Measurements from ENCODE around the gene CDIPT. TPM values are rescaled to one million over a fixed set of nuclear protein-coding genes. Genes with fewer than 3 reads are reported as not detected.
A peak's percentile ranks its signal among the peaks of the same experiment; 100 is the strongest.
"Not testable (repeated sequence)": the region's sequence is repeated elsewhere in the genome, so short reads cannot be mapped to it uniquely, and the experiment has no call there.

Gene CDIPT
- total RNA-seq, 2 experiments from 2014 or later = 39.5 to 43.9 TPM

GRCh38 chr16:29837841-29838240 is 25.2 kb downstream of the CDIPT start:
- intact Hi-C loops (cut with micrococcal nuclease) = no loop called here
- H3K27ac Mint-ChIP-seq = peak overlapping the region; percentile 28
- H3K9me3 Mint-ChIP-seq = no peaks in the 10 kb centered on the region
- POLR2A ChIA-PET = no interaction called here
- CTCF ChIA-PET = interaction anchor here (4.4 kb wide), 1 partner anchor 11 kb away, joined by 24 read pairs; no protein-coding TSS in a partner anchor
- peaks cover 42% of the 10 kb centered on the region for H3K36me3 Mint-ChIP-seq
- H3K4me1 Mint-ChIP-seq (ENCODE audit: low read depth) = peaks cover 11% of the 10 kb centered on the region
- no peaks in the 10 kb centered on the region for H3K27me3 Mint-ChIP-seq
- H3K4me3 Mint-ChIP-seq = no peak overlapping the region
- DNase-seq = no peak

- CTCF ChIA-PET = interaction anchor here (4.4 kb wide), 1 partner anchor 12 kb away, joined by 24 read pairs; no protein-coding TSS in a partner anchor
- Mint-ChIP-seq H3K4me3 (no peak overlapping the region), H3K36me3 (peaks cover 43% of the 10 kb centered on the region), H3K27ac (no peak overlapping the region), H3K27me3 (no peaks in the 10 kb centered on the region), H3K9me3 (no peaks in the 10 kb centered on the region), H3K4me1 (ENCODE audit: low read depth) (peaks cover 11% of the 10 kb centered on the region)
- POLR2A ChIA-PET = no interaction called here
- no peak for DNase-seq
- intact Hi-C loops (cut with micrococcal nuclease) = no loop called here
These were observed 26.4 kb downstream of the CDIPT start for GRCh38 chr16:29836623-29837022.

GRCh38 chr16:29835926-29836325 is 27.1 kb downstream of the CDIPT start:
- POLR2A ChIA-PET = no interaction called here
- intact Hi-C loops (cut with micrococcal nuclease) = no loop called here
- no peaks in the 10 kb centered on the region for H3K9me3 Mint-ChIP-seq
- CTCF ChIA-PET = no interaction called here
- H3K27ac Mint-ChIP-seq = no peak overlapping the region
- no peaks in the 10 kb centered on the region for H3K27me3 Mint-ChIP-seq
- peaks cover 45% of the 10 kb centered on the region for H3K36me3 Mint-ChIP-seq
- no peak overlapping the region for H3K4me3 Mint-ChIP-seq
- no peak for DNase-seq
- H3K4me1 Mint-ChIP-seq (ENCODE audit: low read depth) = peaks cover 14% of the 10 kb centered on the region

- intact Hi-C loops (cut with micrococcal nuclease) = no loop called here
- peak; percentile 60 for DNase-seq
- peaks cover 41% of the 10 kb centered on the region for H3K36me3 Mint-ChIP-seq
- ChIA-PET CTCF (interaction anchor here (2.8 kb wide), 1 partner anchor 14 kb away, joined by 18 read pairs; no protein-coding TSS in a partner anchor), POLR2A (interaction anchor here (1.6 kb wide), 1 partner anchor 14 kb away, joined by 3 read pairs; the partner anchor contains the start of gene MVP)
- peaks cover 22% of the 10 kb centered on the region for H3K4me1 Mint-ChIP-seq (ENCODE audit: low read depth)
- no peak overlapping the region for H3K4me3 Mint-ChIP-seq
- no peaks in the 10 kb centered on the region for H3K27me3 Mint-ChIP-seq
- no peaks in the 10 kb centered on the region for H3K9me3 Mint-ChIP-seq
- peak overlapping the region; percentile 18 for H3K27ac Mint-ChIP-seq
These were observed 28.9 kb downstream of the CDIPT start for GRCh38 chr16:29834079-29834478.

- ChIA-PET CTCF (interaction anchor here (0.6 to 2.8 kb wide), 2 partner anchors 15 to 17 kb away, joined by 3 to 18 read pairs; no protein-coding TSS in a partner anchor), POLR2A (interaction anchor here (0.6 kb wide), 1 partner anchor 33 kb away, joined by 4 read pairs; no protein-coding TSS in a partner anchor)
- intact Hi-C loops (cut with micrococcal nuclease); H3K27me3 Mint-ChIP-seq; H3K4me3 Mint-ChIP-seq; DNase-seq; H3K27ac Mint-ChIP-seq; H3K9me3 Mint-ChIP-seq: not testable (repeated sequence)
- peaks cover 41% of the 10 kb centered on the region for H3K36me3 Mint-ChIP-seq
- H3K4me1 Mint-ChIP-seq (ENCODE audit: low read depth) = peaks cover 27% of the 10 kb centered on the region
These were observed 29.8 kb downstream of the CDIPT start for GRCh38 chr16:29833219-29833618.

GRCh38 chr16:29831490-29831889 is 31.5 kb downstream of the CDIPT start:
- no peaks in the 10 kb centered on the region for H3K27me3 Mint-ChIP-seq
- H3K4me1 Mint-ChIP-seq (ENCODE audit: low read depth) = peaks cover 42% of the 10 kb centered on the region
- no peak overlapping the region for H3K27ac Mint-ChIP-seq
- no peak for DNase-seq
- no peak overlapping the region for H3K4me3 Mint-ChIP-seq
- CTCF ChIA-PET = no interaction called here
- POLR2A ChIA-PET = no interaction called here
- no peaks in the 10 kb centered on the region for H3K9me3 Mint-ChIP-seq
- intact Hi-C loops (cut with micrococcal nuclease) = no loop called here
- H3K36me3 Mint-ChIP-seq = peaks cover 30% of the 10 kb centered on the region

- ChIA-PET POLR2A (no interaction called here), CTCF (no interaction called here)
- Mint-ChIP-seq H3K9me3 (no peaks in the 10 kb centered on the region), H3K27ac (no peak overlapping the region), H3K27me3 (no peaks in the 10 kb centered on the region), H3K4me3 (no peak overlapping the region), H3K36me3 (peaks cover 26% of the 10 kb centered on the region), H3K4me1 (ENCODE audit: low read depth) (peaks cover 49% of the 10 kb centered on the region)
- intact Hi-C loops (cut with micrococcal nuclease) = no loop called here
- DNase-seq = no peak
These were observed 32.3 kb downstream of the CDIPT start for GRCh38 chr16:29830774-29831173.

GRCh38 chr16:29826342-29826695 is 36.7 kb downstream of the CDIPT start:
- Mint-ChIP-seq H3K27me3 (no peaks in the 10 kb centered on the region), H3K27ac (peak overlapping the region; percentile 96), H3K4me3 (peak overlapping the region; percentile 70), H3K36me3 (peaks cover 8% of the 10 kb centered on the region), H3K9me3 (no peaks in the 10 kb centered on the region), H3K4me1 (ENCODE audit: low read depth) (peaks cover 69% of the 10 kb centered on the region)
- ChIA-PET POLR2A (interaction anchor here (0.7 to 3.1 kb wide), 8 partner anchors 9 to 308 kb away, joined by 3 to 17 read pairs (median 5); partner anchors contain the start of genes KIF22, PAGR1 and PRRT2), CTCF (interaction anchor here (0.6 to 4.6 kb wide), 9 partner anchors 8 to 359 kb away, joined by 3 to 47 read pairs (median 4); partner anchors contain the start of genes PAGR1 and PRRT2)
- no peak for DNase-seq
- intact Hi-C loops (cut with micrococcal nuclease) = loop anchor here (5.0 to 10.0 kb wide), 3 partner anchors 548 to 1002 kb away; partner anchors contain the start of genes ATXN2L, ITGAL, MYL11 and TBC1D10B

GRCh38 chr16:29825145-29826044 is 37.6 kb downstream of the CDIPT start:
- Mint-ChIP-seq H3K27ac (peak overlapping the region; percentile 95), H3K4me1 (ENCODE audit: low read depth) (peaks cover 64% of the 10 kb centered on the region), H3K27me3 (no peaks in the 10 kb centered on the region), H3K9me3 (no peaks in the 10 kb centered on the region), H3K4me3 (peak overlapping the region; percentile 59), H3K36me3 (peaks cover 9% of the 10 kb centered on the region)
- POLR2A ChIA-PET = interaction anchor here (0.6 to 3.1 kb wide), 5 partner anchors 8 to 19 kb away, joined by 3 to 17 read pairs (median 5); partner anchors contain the start of genes PAGR1 and PRRT2
- CTCF ChIA-PET = interaction anchor here (0.9 to 4.6 kb wide), 5 partner anchors 9 to 207 kb away, joined by 3 to 47 read pairs (median 9); partner anchors contain the start of gene PAGR1
- peak; percentile 72 for DNase-seq
- intact Hi-C loops (cut with micrococcal nuclease) = loop anchor here (2.0 to 10.0 kb wide), 4 partner anchors 15 to 1001 kb away; partner anchors contain the start of genes ATXN2L, ITGAL, MYL11 and TBC1D10B

GRCh38 chr16:29824589-29825144 is 38.4 kb downstream of the CDIPT start:
- H3K27ac Mint-ChIP-seq = peak overlapping the region; percentile 95
- ChIA-PET CTCF (interaction anchor here (0.6 to 4.6 kb wide), 6 partner anchors 8 to 605 kb away, joined by 3 to 47 read pairs (median 5); partner anchors contain the start of genes DCTPP1 and PAGR1), POLR2A (interaction anchor here (0.8 to 1.7 kb wide), 4 partner anchors 12 to 101 kb away, joined by 3 to 5 read pairs (median 4); partner anchors contain the start of genes KCTD13, KIF22 and PRRT2)
- peaks cover 68% of the 10 kb centered on the region for H3K4me1 Mint-ChIP-seq (ENCODE audit: low read depth)
- peak overlapping the region; percentile 59 for H3K4me3 Mint-ChIP-seq
- intact Hi-C loops (cut with micrococcal nuclease) = loop anchor here (2.0 to 10.0 kb wide), 4 partner anchors 14 to 1000 kb away; partner anchors contain the start of genes ATXN2L, ITGAL, MYL11 and TBC1D10B
- H3K9me3 Mint-ChIP-seq = no peaks in the 10 kb centered on the region
- DNase-seq = no peak
- H3K36me3 Mint-ChIP-seq = peaks cover 15% of the 10 kb centered on the region
- no peaks in the 10 kb centered on the region for H3K27me3 Mint-ChIP-seq

GRCh38 chr16:29821643-29822115 is 41.3 kb downstream of the CDIPT start:
- H3K27ac Mint-ChIP-seq = peak overlapping the region; percentile 98
- CTCF ChIA-PET = interaction anchor here (0.6 to 6.7 kb wide), 5 partner anchors 14 to 121 kb away, joined by 3 to 79 read pairs (median 27); partner anchors contain the start of genes KIF22 and MAZ
- DNase-seq = no peak
- POLR2A ChIA-PET = interaction anchor here (1.0 to 7.9 kb wide), 4 partner anchors 13 to 173 kb away, joined by 3 to 84 read pairs (median 6); partner anchors contain the start of genes HIRIP3, KIF22 and MAZ
- H3K4me3 Mint-ChIP-seq = peak overlapping the region; percentile 91
- H3K36me3 Mint-ChIP-seq = peaks cover 33% of the 10 kb centered on the region
- peaks cover 68% of the 10 kb centered on the region for H3K4me1 Mint-ChIP-seq (ENCODE audit: low read depth)
- intact Hi-C loops (cut with micrococcal nuclease) = loop anchor here (2.0 to 10.0 kb wide), 4 partner anchors 27 to 997 kb away; partner anchors contain the start of genes ATXN2L, MYL11 and TBC1D10B
- no peaks in the 10 kb centered on the region for H3K9me3 Mint-ChIP-seq
- H3K27me3 Mint-ChIP-seq = no peaks in the 10 kb centered on the region
